Embryonic facial prominence (tissue), 1 donor: Measurements from ENCODE around the gene HOXD13.
A peak's percentile ranks its signal among the peaks of the same experiment; 100 is the strongest.

Experiments
- DNase-seq: peaks from one replicate; pipeline ENCODE4 v3.0.0-alpha.2; 2016; ENCODE audit errors: extremely low spot score

HOXD13 gene

GRCh38 chr2:176105078-176105729 is 12.7 kb downstream of the HOXD13 start:
- no peak for DNase-seq

- DNase-seq, result no peak
Observed at GRCh38 chr2:176105730-176106580, 13.4 kb downstream of the HOXD13 start.

DNA sequence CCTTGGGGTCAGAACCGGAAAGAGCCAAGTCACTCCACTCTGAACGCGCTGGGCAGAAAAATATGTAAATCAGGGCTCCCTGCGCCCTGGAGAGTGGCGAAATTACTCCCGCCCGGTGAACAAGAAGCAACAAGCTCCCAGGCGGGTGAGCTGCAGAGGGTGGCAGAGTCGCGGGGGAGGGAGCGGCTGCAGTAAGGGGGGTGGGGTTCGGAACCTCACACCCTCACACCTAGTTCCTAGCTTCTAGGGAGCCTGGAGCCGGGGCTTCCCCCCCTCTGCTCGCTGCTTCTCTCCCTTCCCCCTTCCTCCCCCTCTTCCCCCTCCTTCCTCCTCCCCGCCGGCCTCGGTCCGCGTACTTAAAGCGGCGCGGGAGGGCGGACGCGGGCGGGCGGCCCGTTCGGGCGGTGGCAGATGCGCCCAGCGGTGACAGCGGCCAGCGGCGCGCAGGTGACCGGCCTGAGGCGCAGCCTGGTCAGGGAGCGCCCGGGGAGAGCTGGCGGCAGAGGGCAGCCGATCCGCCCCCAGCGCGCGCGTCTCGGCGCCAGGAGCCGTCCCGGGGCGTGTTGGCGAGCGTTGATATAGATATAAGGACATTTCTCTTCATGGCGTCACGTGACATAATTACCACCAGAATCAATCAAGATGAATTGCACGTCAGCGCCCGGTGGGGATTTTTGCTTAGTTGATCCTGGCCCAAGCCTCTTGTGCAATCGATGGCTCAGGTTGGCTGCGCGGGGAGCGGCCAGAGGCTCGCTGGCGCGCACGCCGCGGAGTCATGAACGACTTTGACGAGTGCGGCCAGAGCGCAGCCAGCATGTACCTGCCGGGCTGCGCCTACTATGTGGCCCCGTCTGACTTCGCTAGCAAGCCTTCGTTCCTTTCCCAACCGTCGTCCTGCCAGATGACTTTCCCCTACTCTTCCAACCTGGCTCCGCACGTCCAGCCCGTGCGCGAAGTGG is 14.3 kb downstream of the HOXD13 start, which contains the start of gene HOXD11:
Gene HOXD11, plus strand, starts transcription at position 700 of the 959 bp plus-strand sequence. Its CDS starts 76 bp downstream, at position 776.
- DNase-seq, result no peak

DNA sequence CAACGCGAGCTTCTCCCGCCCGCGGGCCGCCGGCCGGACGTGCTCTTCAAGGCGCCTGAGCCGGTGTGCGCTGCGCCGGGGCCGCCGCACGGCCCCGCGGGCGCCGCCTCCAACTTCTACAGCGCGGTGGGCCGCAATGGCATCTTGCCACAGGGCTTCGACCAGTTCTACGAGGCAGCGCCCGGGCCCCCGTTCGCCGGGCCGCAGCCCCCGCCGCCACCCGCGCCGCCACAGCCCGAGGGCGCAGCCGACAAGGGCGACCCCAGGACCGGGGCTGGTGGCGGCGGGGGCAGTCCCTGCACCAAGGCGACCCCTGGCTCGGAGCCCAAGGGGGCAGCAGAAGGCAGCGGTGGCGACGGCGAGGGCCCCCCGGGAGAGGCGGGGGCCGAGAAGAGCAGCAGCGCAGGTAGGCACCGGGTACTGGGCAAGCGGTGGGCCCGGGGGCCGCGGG is 15.2 kb downstream of the HOXD13 start:
- no peak for DNase-seq

DNA sequence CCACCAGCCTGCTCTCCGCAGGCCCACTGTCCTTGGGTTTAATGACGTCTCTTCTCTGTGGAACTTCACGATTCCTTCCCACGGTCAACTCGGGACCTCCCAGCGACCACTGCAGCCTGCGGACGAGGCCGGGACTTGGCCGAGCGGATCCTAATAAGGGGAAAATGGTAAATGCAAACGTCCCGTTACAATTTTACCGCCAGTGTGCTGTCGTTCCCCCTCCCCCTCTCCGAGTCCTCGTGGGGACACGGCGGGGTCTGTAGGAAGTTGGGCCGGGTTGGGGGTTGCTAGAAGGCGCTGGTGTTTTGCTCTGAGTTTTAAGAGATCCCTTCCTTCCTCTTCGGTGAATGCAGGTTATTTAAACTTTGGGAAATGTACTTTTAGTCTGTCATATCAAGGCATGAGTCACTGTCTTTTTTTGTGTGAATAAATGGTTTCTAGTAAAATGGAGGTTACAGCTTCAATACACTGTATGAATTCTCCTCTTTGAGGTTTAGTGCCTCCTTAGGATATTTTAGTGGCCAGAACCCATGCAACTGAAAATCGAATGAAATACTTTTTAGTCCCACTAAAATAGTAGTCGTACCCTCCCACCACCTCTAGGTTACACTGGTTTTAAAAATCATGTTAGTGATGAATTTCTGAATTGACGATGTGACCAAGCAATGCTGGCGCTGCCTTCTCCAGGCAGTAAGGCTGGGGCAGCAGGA is 16.8 kb downstream of the HOXD13 start:
- DNase-seq, result no peak

DNA sequence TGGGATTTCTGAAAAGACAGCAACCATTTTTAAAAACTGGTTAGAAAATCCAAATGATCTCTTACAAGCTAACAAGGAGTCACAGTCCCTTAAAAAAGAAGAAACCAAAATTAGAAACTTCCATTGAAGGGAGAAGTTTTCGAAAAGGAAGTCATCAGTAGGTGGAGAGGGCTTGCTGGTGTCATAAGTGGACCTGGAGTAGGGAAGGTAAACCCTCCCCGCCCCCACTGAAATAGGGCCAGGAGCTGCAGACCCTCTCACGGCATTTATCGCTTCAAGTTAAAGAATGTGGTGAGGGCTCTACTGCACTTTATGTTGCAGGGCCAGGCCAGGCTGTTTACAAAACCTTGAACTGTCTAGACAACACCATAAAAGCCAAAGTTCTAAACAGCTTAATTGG is 17.4 kb downstream of the HOXD13 start:
- DNase-seq, result no peak

- DNase-seq, result no peak
Observed at GRCh38 chr2:176110415-176111308, 18.1 kb downstream of the HOXD13 start.

GRCh38 chr2:176111309-176111663 is 18.8 kb downstream of the HOXD13 start:
- DNase-seq, result peak; percentile 72

DNA sequence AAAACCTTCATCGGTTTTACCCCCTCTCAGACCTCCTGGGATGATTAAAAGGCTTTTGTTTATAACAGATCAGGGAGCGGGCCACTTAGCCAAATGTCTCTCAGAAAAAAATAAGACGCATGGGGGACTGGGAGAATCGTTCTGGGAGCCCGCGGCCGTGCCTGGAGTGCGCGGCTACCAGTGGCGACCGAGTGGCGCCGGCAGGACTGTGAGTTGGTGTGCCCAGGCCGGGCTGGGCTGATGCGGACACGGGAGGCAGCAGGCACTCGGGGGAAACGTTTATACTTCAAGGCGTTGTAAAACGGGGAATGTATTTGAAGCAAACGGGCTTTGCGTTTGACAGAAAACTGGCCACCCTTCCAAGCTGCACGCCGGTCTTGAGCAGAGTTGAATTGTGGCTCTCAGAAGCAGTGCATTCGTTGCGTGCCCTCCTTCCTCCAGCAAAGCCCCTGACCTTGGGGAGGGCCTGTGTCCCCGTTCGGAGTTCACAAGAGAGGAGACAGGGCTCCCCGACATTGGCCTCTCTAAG is 19.4 kb downstream of the HOXD13 start:
- DNase-seq, result no peak

GRCh38 chr2:176112375-176113302 is 20.1 kb downstream of the HOXD13 start:
- DNase-seq, result no peak

DNA sequence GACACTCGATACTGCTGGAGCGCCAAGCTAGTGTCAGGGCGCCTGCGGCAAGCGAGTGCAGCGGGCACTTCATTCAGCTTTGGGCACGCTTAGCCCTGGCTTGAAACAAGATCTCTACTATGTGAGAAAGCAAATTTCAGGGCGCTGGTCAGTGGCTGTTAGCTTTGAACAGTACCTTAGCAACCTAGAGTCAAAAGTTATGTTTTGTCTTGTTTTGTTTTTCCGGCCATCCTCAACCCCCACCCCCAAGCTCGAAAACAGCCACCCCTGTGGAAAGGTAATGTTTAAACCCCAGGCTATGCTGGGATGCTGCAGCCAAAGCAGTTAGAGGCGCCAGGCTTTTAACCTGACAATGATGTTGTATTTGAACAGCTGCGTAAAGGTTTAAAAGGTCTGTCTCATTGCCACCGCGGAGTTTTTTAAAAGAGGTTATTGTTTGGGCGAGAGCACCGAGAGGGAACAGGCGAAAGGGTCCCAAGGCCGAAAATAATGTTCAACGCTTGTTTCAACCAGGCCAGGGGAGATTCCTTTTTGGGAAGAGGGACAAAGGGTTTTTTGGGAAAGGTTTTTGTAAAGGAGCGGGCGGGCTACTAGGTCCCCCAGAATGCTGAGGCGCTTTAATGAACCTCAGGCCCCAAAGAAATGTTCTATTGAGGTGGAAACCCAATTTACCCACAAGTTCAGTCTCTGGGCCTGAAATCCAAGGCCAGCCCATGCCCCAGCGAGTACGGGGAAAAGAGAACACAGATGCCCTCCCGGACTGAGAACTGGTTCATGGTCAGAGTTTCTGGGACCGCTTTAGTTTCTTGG is 21.8 kb downstream of the HOXD13 start:
- no peak for DNase-seq

- no peak for DNase-seq
Observed at GRCh38 chr2:176114930-176115625, 22.6 kb downstream of the HOXD13 start.

- DNase-seq, result no peak
Observed at GRCh38 chr2:176115883-176116813, 23.6 kb downstream of the HOXD13 start, which contains the start of gene HOXD10. Gene HOXD10, plus strand, starts transcription at chr2:176116778. Its CDS starts 56 bp downstream, at chr2:176116834.

DNA sequence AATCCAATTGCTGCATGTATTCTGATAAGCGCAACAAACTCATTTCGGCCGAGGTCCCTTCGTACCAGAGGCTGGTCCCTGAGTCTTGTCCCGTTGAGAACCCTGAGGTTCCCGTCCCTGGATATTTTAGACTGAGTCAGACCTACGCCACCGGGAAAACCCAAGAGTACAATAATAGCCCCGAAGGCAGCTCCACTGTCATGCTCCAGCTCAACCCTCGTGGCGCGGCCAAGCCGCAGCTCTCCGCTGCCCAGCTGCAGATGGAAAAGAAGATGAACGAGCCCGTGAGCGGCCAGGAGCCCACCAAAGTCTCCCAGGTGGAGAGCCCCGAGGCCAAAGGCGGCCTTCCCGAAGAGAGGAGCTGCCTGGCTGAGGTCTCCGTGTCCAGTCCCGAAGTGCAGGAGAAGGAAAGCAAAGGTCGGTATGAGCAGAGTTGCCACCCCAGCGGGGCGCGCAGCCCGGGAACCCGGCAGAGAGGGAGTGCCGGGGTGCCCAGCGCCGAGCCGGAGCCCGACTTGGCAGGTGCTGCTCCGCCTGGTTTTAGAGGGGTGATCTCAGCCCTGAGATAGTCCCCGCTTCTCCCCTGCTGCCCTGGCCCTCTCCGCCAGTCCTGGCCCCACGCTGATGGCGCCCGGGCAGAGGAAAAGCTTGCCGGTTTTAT is 24.8 kb downstream of the HOXD13 start:
- no peak for DNase-seq

GRCh38 chr2:176117823-176118371 is 25.4 kb downstream of the HOXD13 start:
- no peak for DNase-seq
